Measurements from ENCODE around the gene TPSD1. TPM values are rescaled to one million over a fixed set of nuclear protein-coding genes. Genes with fewer than 3 reads are reported as not detected.
"Not testable (repeated sequence)": the region's sequence is repeated elsewhere in the genome, so short reads cannot be mapped to it uniquely, and the experiment has no call there.

Gene TPSD1
- total RNA-seq, 1 experiment from 2014 or later = 0.31 TPM

- ATAC-seq = no peak
- H3K4me3 Mint-ChIP-seq = no peak overlapping the region
- POLR2A ChIA-PET = no interaction called here
Measured at GRCh38 chr16:1291576-1291974, 35.7 kb downstream of the TPSD1 start.

GRCh38 chr16:1292208-1292607, 36.3 kb downstream of the TPSD1 start:
- H3K36me3 Mint-ChIP-seq; DNase-seq (ENCODE audit: low spot score); H3K4me3 Mint-ChIP-seq; ATAC-seq; POLR2A ChIA-PET; H3K27ac Mint-ChIP-seq; H3K9me3 Mint-ChIP-seq: not testable (repeated sequence)
- peaks cover 52% of the 10 kb centered on the region for H3K27me3 Mint-ChIP-seq (ENCODE audit: low read depth)
- CTCF ChIA-PET = interaction anchor here (1.9 to 3.5 kb wide), 2 partner anchors 9 to 46 kb away, joined by 7 to 48 read pairs; no protein-coding TSS in a partner anchor
- H3K4me1 Mint-ChIP-seq = peaks cover 40% of the 10 kb centered on the region

More at GRCh38 chr16:1291576-1291974, 35.7 kb downstream of the TPSD1 start:
- H3K36me3 Mint-ChIP-seq = no peaks in the 10 kb centered on the region
- DNase-seq (ENCODE audit: low spot score) = no peak
- CTCF ChIA-PET = interaction anchor here (0.7 to 3.5 kb wide), 3 partner anchors 9 to 129 kb away, joined by 4 to 48 read pairs (median 7); no protein-coding TSS in a partner anchor
- no peak overlapping the region for H3K27ac Mint-ChIP-seq
- TF ChIP-seq ATF1 (CRISPR knock-in tag; IDR thresholded peaks at IDR 0.05) (no peak), TEAD4 (CRISPR knock-in tag; IDR thresholded peaks at IDR 0.05) (no peak), MLX (CRISPR knock-in tag; IDR thresholded peaks at IDR 0.05) (no peak), ZNF416 (CRISPR knock-in tag; IDR thresholded peaks at IDR 0.05) (no peak), ZNF138 (CRISPR knock-in tag; conservative IDR thresholded peaks at IDR 0.05) (no peak), ZNF121 (CRISPR knock-in tag; IDR thresholded peaks at IDR 0.05) (no peak)
- no peaks in the 10 kb centered on the region for H3K9me3 Mint-ChIP-seq
- peaks cover 56% of the 10 kb centered on the region for H3K27me3 Mint-ChIP-seq (ENCODE audit: low read depth)
- H3K4me1 Mint-ChIP-seq = peaks cover 35% of the 10 kb centered on the region

GRCh38 chr16:1292808-1293207, 36.9 kb downstream of the TPSD1 start:
- ATAC-seq; H3K36me3 Mint-ChIP-seq; CTCF ChIA-PET; DNase-seq (ENCODE audit: low spot score); H3K4me3 Mint-ChIP-seq; H3K9me3 Mint-ChIP-seq; H3K27ac Mint-ChIP-seq: not testable (repeated sequence)
- POLR2A ChIA-PET = interaction anchor here (1.4 kb wide), 1 partner anchor 16 kb away, joined by 3 read pairs; no protein-coding TSS in a partner anchor
- H3K27me3 Mint-ChIP-seq (ENCODE audit: low read depth) = peaks cover 50% of the 10 kb centered on the region
- H3K4me1 Mint-ChIP-seq = peaks cover 40% of the 10 kb centered on the region

- Mint-ChIP-seq H3K36me3 (no peaks in the 10 kb centered on the region), H3K27me3 (ENCODE audit: low read depth) (peaks cover 44% of the 10 kb centered on the region), H3K27ac (no peak overlapping the region), H3K4me3 (no peak overlapping the region), H3K4me1 (peaks cover 40% of the 10 kb centered on the region), H3K9me3 (no peaks in the 10 kb centered on the region)
- POLR2A ChIA-PET = interaction anchor here (1.4 kb wide), 1 partner anchor 15 kb away, joined by 3 read pairs; no protein-coding TSS in a partner anchor
- CTCF ChIA-PET = interaction anchor here (0.7 to 1.0 kb wide), 2 partner anchors 37 to 722 kb away, joined by 4 to 6 read pairs; no protein-coding TSS in a partner anchor
- no peak for ATAC-seq
- TF ChIP-seq USF1 (CRISPR knock-in tag; IDR thresholded peaks at IDR 0.05) = no peak
- no peak for TF ChIP-seq SP1 (CRISPR knock-in tag; conservative IDR thresholded peaks at IDR 0.05)
- TF ChIP-seq OVOL2 (CRISPR knock-in tag; IDR thresholded peaks at IDR 0.05; ENCODE audit: borderline replicate concordance) = no peak
- TF ChIP-seq ZSCAN18 (CRISPR knock-in tag; IDR thresholded peaks at IDR 0.05) = no peak
- TF ChIP-seq NFE2L1 (CRISPR knock-in tag; IDR thresholded peaks at IDR 0.05) = no peak
- TF ChIP-seq ZNF219 (CRISPR knock-in tag; IDR thresholded peaks at IDR 0.05; ENCODE audit: borderline replicate concordance) = no peak
- no peak for TF ChIP-seq MXD4 (CRISPR knock-in tag; IDR thresholded peaks at IDR 0.05; ENCODE audit: borderline replicate concordance)
- no peak for TF ChIP-seq FOXP1 (CRISPR knock-in tag; IDR thresholded peaks at IDR 0.05; ENCODE audit: borderline replicate concordance)
- TF ChIP-seq ZNF512 (CRISPR knock-in tag; IDR thresholded peaks at IDR 0.05; ENCODE audit: borderline replicate concordance) = no peak
- TF ChIP-seq FOXK1 (CRISPR knock-in tag; IDR thresholded peaks at IDR 0.05) = no peak
- no peak for TF ChIP-seq IRF2 (CRISPR knock-in tag; IDR thresholded peaks at IDR 0.05; ENCODE audit: borderline replicate concordance, low read depth)
- no peak for TF ChIP-seq ERG (CRISPR knock-in tag; IDR thresholded peaks at IDR 0.05)
- no peak for DNase-seq (ENCODE audit: low spot score)
Measured at GRCh38 chr16:1293921-1294656, 38.2 kb downstream of the TPSD1 start.

All from WTC11 (cell line).